Lower leg skin (tissue), 4 donors: Measurements from ENCODE around the gene CLPTM1L. TPM values are rescaled to one million over a fixed set of nuclear protein-coding genes. Genes with fewer than 3 reads are reported as not detected.
A peak's percentile ranks its signal among the peaks of the same experiment; 100 is the strongest.

Experiments used
- DNase-seq, 2 donors: peaks; one replicate each; pipeline ENCODE4 v3.0.0-alpha.2; 2019; ENCODE audit warnings: low spot score in 2 of 2
- H3K4me3 ChIP-seq: fragments of 200-600 bp; sonication (generic); 2 replicates; pipeline ENCODE4 v1.5.1; 2017; ENCODE audit warnings: mild to moderate bottlenecking, low read depth; ENCODE audit not compliant: poor library complexity, severe bottlenecking
- CTCF ChIP-seq, 3 donors: fragments of 450-650 bp; IDR thresholded peaks; one replicate each; pipeline ENCODE4 v1.5.1; 2016; ENCODE audit warnings: antibody characterized with exemption in 3 of 3, mild to moderate bottlenecking in 3 of 3, moderate library complexity in 2 of 3
- POLR2A ChIP-seq, 2 donors: fragments of 450-650 bp; IDR thresholded peaks; one replicate each; pipeline ENCODE4 v1.6.1; 2016 to 2017; ENCODE audit warnings: antibody characterized with exemption in 2 of 2, mild to moderate bottlenecking in 1 of 2, moderate library complexity in 1 of 2
- WGBS, 2 donors: methylation state at CpG; one replicate each; pipeline ENCODE4 v1.1.5; 2018; 5-methylcytosine and 5-hydroxymethylcytosine counted together
- intact Hi-C: fragments of 100-400 bp; cut with DNase I; formaldehyde crosslinking; loops from one replicate; pipeline ENCODE4 v1.15.0; 2023; ENCODE audit warnings: low total_unique reads
- total RNA-seq, 4 donors: library from RNA; depleted of rRNA; stranded (reverse); fragments of >200 nt; gene quantifications; one replicate each; pipeline ENCODE4 v1.1.0, GENCODE V29; 2016

Gene CLPTM1L
- 100 to 1,000 TPM in 3 of 4 donors, 10 to 100 TPM in 1; 82.8 to 123 (median 102) TPM for total RNA-seq

GRCh38 chr5:1344975-1345838 lies at the start of gene CLPTM1L:
CLPTM1L (minus strand) TSS chr5:1345099; CDS start chr5:1344841, 258 bp downstream.
- peak; percentile 73 to 96 for DNase-seq
- 2 to 3% methylated on average over 40 to 43 of the region's 87 CpGs for WGBS, 2 donors
- H3K4me3 ChIP-seq = peak within 1 kb of the TSS; percentile 85
- intact Hi-C loops = no loop called here
- TF ChIP-seq CTCF (IDR thresholded peaks at IDR 0.05) = no peak
- no peak for TF ChIP-seq POLR2A (IDR thresholded peaks at IDR 0.05)

GRCh38 chr5:1393571-1394501 lies 48.9 kb upstream of the CLPTM1L start:
- TF ChIP-seq POLR2A (IDR thresholded peaks at IDR 0.05) (no peak), CTCF (IDR thresholded peaks at IDR 0.05) (no peak)
- no peak for DNase-seq
- no peak overlapping the region for H3K4me3 ChIP-seq
- 60% methylated on average over 36 of the region's 36 CpGs for WGBS, 2 donors
- intact Hi-C loops = no loop called here

GRCh38 chr5:1392801-1393565 lies 48.1 kb upstream of the CLPTM1L start:
- H3K4me3 ChIP-seq = no peak overlapping the region
- 61 to 68% methylated on average over 22 of the region's 22 CpGs for WGBS, 2 donors
- no peak for DNase-seq
- TF ChIP-seq POLR2A (IDR thresholded peaks at IDR 0.05) (no peak), CTCF (IDR thresholded peaks at IDR 0.05) (no peak)
- intact Hi-C loops = no loop called here

GRCh38 chr5:1392261-1392660 lies 47.4 kb upstream of the CLPTM1L start:
- WGBS, 2 donors = 59 to 74% methylated on average over 11 of the region's 11 CpGs
- intact Hi-C loops = no loop called here
- DNase-seq = no peak
- H3K4me3 ChIP-seq = no peak overlapping the region
- TF ChIP-seq CTCF (IDR thresholded peaks at IDR 0.05) (no peak), POLR2A (IDR thresholded peaks at IDR 0.05) (no peak)

- TF ChIP-seq CTCF (IDR thresholded peaks at IDR 0.05) (no peak), POLR2A (IDR thresholded peaks at IDR 0.05) (no peak)
- intact Hi-C loops = no loop called here
- H3K4me3 ChIP-seq = no peak overlapping the region
- DNase-seq = no peak
- 58 to 65% methylated on average over 7 to 10 of the region's 11 CpGs for WGBS, 2 donors
Measured at GRCh38 chr5:1391691-1392090, 46.8 kb upstream of the CLPTM1L start.
